Mammary epithelial cell (primary cell): ENCODE results near the gene PRR7.

Experiments
- CTCF ChIP-seq, 2 donors: IDR thresholded peaks in 1 of 2; conservative IDR thresholded peaks in 1 of 2; 2 replicates each; pipeline ENCODE4 v1.5.1; 2011 to 2012; ENCODE audit warnings: inconsistent platforms in 2 of 2, low read length in 2 of 2, mild to moderate bottlenecking in 2 of 2, control low read depth in 1 of 2, low read depth in 1 of 2; ENCODE audit not compliant: insufficient read depth in 1 of 2; ENCODE audit errors: extremely low read depth in 1 of 2
- EZH2 ChIP-seq: IDR thresholded peaks from 2 replicates; pipeline ENCODE4 v1.6.1; 2012; ENCODE audit warnings: low read length, inconsistent platforms, borderline replicate concordance

DNA sequence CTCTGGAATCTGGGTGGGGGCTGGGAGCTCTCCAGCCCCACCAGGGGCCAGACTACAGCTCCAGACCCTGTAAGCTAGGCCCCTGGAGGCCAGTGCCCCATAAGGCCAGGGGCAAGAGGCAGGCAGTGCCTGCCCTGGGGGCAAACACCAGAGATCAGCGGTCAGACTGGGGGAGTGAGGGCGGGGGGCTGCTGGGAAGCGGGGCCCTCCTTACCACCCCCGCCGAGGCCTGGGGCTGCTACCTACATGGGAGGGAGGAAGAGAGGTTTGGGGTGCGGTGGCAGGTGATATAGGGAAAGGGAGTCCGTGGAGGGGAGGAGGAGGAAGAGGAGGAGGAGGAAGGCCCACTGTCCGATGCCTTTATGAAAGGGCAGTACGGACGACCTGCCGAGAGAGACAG lies 12.7 kb downstream of the PRR7 start:
- no peak for TF ChIP-seq EZH2
- no peak for TF ChIP-seq CTCF (conservative IDR thresholded peaks at IDR 0.05 in 1 of 2, IDR thresholded peaks at IDR 0.05 in 1 of 2; ENCODE audit: extremely low read depth in 1 of 2, insufficient read depth in 1 of 2, low read depth in 1 of 2, low read length in 2 of 2)
